ENCODE results near the gene TTC12.

TTC12 gene

DNA sequence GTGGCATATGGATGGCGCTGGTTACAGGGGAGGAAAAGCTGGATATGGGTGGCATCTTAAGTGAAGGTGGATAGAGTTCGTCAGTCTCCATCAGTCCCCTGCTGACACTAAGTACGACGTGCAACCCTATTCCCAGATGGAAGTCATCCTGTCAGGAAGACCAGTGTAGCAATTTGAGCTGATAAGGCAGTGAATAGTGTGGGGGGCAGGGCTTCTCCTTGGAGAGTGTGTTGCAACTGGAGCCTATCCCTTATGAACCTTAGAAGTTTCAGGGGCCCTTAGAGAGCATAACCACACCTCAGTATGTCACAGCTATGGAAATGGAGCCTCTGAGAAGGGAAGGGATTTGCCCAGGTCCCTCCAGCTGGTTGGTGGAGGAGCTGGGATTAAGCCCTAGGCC, 37.1 kb downstream of the TTC12 start:
- Mint-ChIP-seq H3K27me3 (no peaks in the 10 kb centered on the region), H3K4me1 (ENCODE audit: low read depth) (no peaks in the 10 kb centered on the region), H3K4me3 (no peak overlapping the region), H3K9me3 (peaks cover 16% of the 10 kb centered on the region), H3K36me3 (ENCODE audit: low read depth) (peaks cover 31% of the 10 kb centered on the region), H3K27ac (no peak overlapping the region)
- intact Hi-C loops (cut with micrococcal nuclease) = no loop called here

DNA sequence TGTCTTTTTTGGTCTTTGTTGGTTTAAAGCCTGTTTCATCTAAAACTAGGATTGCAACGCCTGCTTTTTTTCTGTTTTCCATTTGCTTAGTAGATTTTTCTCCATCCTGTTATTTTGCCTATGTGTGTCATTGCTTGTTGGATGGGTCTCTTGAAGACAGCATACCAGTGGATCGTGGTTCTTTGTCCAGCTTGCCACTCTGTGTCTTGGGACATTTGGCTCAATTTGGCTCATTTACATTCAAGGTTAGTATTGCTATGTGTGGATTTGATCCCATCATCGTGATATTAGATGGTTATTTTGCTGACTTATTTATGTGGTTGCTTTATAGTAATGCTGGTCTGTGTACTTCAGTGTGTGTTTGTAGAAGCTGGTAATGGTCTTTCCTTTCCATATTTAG, 41.8 kb downstream of the TTC12 start:
- Mint-ChIP-seq H3K4me3 (no peak overlapping the region), H3K4me1 (ENCODE audit: low read depth) (no peaks in the 10 kb centered on the region), H3K36me3 (ENCODE audit: low read depth) (peaks cover 60% of the 10 kb centered on the region), H3K27ac (no peak overlapping the region), H3K27me3 (no peaks in the 10 kb centered on the region), H3K9me3 (peaks cover 31% of the 10 kb centered on the region)
- intact Hi-C loops (cut with micrococcal nuclease) = no loop called here

- no peaks in the 10 kb centered on the region for H3K27me3 Mint-ChIP-seq
- intact Hi-C loops (cut with micrococcal nuclease) = no loop called here
- H3K36me3 Mint-ChIP-seq (ENCODE audit: low read depth) = peaks cover 18% of the 10 kb centered on the region
- H3K4me1 Mint-ChIP-seq (ENCODE audit: low read depth) = no peaks in the 10 kb centered on the region
- H3K9me3 Mint-ChIP-seq = no peaks in the 10 kb centered on the region
- H3K4me3 Mint-ChIP-seq = no peak overlapping the region
- H3K27ac Mint-ChIP-seq = no peak overlapping the region
These were observed 49.0 kb downstream of the TTC12 start for GRCh38 chr11:113363406-113363805.

DNA sequence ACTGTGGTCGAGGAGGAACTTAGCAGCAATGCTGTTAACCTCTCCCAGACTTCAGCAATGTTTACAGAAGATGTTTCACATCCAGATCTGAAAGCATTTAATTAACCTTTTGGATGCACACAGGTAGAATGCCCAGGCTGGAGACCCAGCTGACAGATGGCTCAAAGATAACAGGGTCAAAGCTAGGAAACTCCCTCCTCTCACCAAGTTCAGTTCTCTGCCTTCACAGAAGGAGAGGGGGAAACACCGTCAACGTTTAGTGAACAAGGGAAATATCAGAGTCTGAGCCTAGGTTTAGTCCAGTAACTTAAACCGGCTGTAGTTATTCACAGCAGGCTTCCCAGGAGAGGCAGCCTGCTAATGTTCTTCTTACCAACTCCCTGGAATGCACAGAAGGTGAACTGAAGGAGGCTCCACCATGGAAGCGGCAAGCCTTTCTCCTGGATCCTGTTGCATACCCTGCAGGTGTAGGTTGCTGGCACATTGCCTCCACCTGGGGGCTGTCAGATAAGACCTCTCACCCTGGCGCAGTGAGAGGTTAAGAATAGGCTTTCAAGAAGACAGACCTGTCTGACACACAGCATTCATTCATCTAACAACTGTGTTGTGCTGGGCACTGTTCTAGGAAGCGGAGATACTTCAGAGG, 49.7 kb downstream of the TTC12 start:
- no peak overlapping the region for H3K27ac Mint-ChIP-seq
- H3K4me1 Mint-ChIP-seq (ENCODE audit: low read depth) = no peaks in the 10 kb centered on the region
- no peaks in the 10 kb centered on the region for H3K9me3 Mint-ChIP-seq
- intact Hi-C loops (cut with micrococcal nuclease) = no loop called here
- no peak overlapping the region for H3K4me3 Mint-ChIP-seq
- H3K27me3 Mint-ChIP-seq = no peaks in the 10 kb centered on the region
- peaks cover 11% of the 10 kb centered on the region for H3K36me3 Mint-ChIP-seq (ENCODE audit: low read depth)

DNA sequence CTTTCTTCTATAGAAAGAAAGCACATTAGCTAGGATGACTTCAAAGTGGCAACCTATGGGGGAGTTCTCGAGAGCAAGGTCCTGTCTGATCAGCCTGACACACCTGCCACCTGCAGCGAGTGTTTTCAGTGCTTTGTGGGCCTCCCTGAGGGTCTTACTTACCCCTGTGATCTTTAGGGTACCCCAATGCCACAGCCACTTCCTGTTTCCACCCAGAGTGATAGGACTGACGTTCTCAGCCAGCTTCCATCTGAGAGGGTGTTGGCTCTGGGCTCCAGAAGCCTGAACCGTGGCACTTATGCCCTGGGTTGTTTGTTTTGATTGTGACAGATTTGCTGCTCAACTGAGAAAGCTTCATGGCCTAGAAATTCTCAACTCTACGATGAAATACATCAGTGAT, 51.5 kb downstream of the TTC12 start:
- no peaks in the 10 kb centered on the region for H3K27me3 Mint-ChIP-seq
- no peaks in the 10 kb centered on the region for H3K36me3 Mint-ChIP-seq (ENCODE audit: low read depth)
- H3K4me1 Mint-ChIP-seq (ENCODE audit: low read depth) = no peaks in the 10 kb centered on the region
- no peak overlapping the region for H3K27ac Mint-ChIP-seq
- no peaks in the 10 kb centered on the region for H3K9me3 Mint-ChIP-seq
- H3K4me3 Mint-ChIP-seq = no peak overlapping the region
- intact Hi-C loops (cut with micrococcal nuclease) = no loop called here

- intact Hi-C loops (cut with micrococcal nuclease) = no loop called here
- no peaks in the 10 kb centered on the region for H3K27me3 Mint-ChIP-seq
- H3K4me3 Mint-ChIP-seq = no peak overlapping the region
- H3K27ac Mint-ChIP-seq = no peak overlapping the region
- no peaks in the 10 kb centered on the region for H3K36me3 Mint-ChIP-seq (ENCODE audit: low read depth)
- peaks cover 16% of the 10 kb centered on the region for H3K4me1 Mint-ChIP-seq (ENCODE audit: low read depth)
- H3K9me3 Mint-ChIP-seq = no peaks in the 10 kb centered on the region
These were observed 55.0 kb downstream of the TTC12 start for GRCh38 chr11:113369411-113369810.

GRCh38 chr11:113370634-113371033, 56.3 kb downstream of the TTC12 start:
- no peaks in the 10 kb centered on the region for H3K36me3 Mint-ChIP-seq (ENCODE audit: low read depth)
- H3K27me3 Mint-ChIP-seq = no peaks in the 10 kb centered on the region
- H3K9me3 Mint-ChIP-seq = no peaks in the 10 kb centered on the region
- intact Hi-C loops (cut with micrococcal nuclease) = no loop called here
- no peak overlapping the region for H3K4me3 Mint-ChIP-seq
- H3K4me1 Mint-ChIP-seq (ENCODE audit: low read depth) = peaks cover 20% of the 10 kb centered on the region
- no peak overlapping the region for H3K27ac Mint-ChIP-seq

DNA sequence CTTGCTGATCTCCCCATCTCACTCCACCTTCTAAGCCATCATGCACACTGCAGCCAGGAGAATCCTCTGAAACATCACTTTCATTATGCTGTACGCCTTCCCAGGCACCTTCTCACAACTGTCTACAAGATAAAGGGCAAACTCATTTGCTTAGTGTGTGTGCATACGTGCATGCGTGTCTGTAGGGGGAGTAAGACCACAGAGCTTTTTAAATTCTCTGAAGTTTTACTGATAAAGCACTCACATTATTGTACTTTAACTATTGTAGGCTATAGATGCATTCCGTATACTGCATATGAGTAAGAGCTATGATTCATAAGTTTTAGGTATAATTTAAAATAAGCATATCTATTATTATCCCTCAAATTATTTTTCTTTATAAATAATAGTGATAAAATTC, 57.9 kb downstream of the TTC12 start:
- peaks cover 1% of the 10 kb centered on the region for H3K27me3 Mint-ChIP-seq
- no peaks in the 10 kb centered on the region for H3K36me3 Mint-ChIP-seq (ENCODE audit: low read depth)
- H3K4me1 Mint-ChIP-seq (ENCODE audit: low read depth) = peaks cover 32% of the 10 kb centered on the region
- no peak overlapping the region for H3K27ac Mint-ChIP-seq
- H3K9me3 Mint-ChIP-seq = no peaks in the 10 kb centered on the region
- intact Hi-C loops (cut with micrococcal nuclease) = no loop called here
- no peak overlapping the region for H3K4me3 Mint-ChIP-seq

GRCh38 chr11:113373306-113373705, 58.9 kb downstream of the TTC12 start:
- Mint-ChIP-seq H3K9me3 (no peaks in the 10 kb centered on the region), H3K4me3 (no peak overlapping the region), H3K27me3 (peaks cover 1% of the 10 kb centered on the region), H3K27ac (peak overlapping the region; percentile 70), H3K4me1 (ENCODE audit: low read depth) (peaks cover 32% of the 10 kb centered on the region), H3K36me3 (ENCODE audit: low read depth) (no peaks in the 10 kb centered on the region)
- intact Hi-C loops (cut with micrococcal nuclease) = no loop called here

DNA sequence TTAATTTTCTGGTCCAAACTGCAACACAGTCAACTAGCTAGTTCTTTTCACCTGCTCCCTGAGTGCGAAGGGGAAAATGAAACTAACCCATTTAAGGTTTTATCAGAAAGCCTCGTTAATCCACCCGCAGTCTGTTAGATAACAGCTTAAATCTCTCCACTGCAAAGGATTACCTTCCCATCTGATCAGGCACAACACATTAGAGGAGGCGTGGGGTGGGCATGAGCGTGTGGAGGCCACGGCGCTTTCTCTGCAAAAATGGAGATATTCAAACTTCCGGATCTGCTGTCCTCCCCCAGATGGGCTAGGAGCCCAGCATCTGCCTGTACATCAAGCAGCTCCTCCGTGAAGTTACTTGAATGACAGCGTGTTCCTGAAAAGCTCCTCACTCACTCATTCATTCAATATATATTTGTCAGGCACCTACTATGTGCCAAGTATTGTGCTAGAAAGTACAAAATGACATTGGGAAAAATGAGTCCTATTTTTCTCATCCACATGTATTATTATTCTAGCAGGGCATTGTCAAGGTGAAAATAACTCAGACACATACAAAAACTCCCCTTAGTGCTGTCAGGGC, 59.7 kb downstream of the TTC12 start:
- no peak overlapping the region for H3K4me3 Mint-ChIP-seq
- intact Hi-C loops (cut with micrococcal nuclease) = no loop called here
- no peaks in the 10 kb centered on the region for H3K36me3 Mint-ChIP-seq (ENCODE audit: low read depth)
- H3K9me3 Mint-ChIP-seq = no peaks in the 10 kb centered on the region
- peak overlapping the region; percentile 70 for H3K27ac Mint-ChIP-seq
- peaks cover 32% of the 10 kb centered on the region for H3K4me1 Mint-ChIP-seq (ENCODE audit: low read depth)
- H3K27me3 Mint-ChIP-seq = peaks cover 1% of the 10 kb centered on the region

GRCh38 chr11:113375402-113375801, 61.0 kb downstream of the TTC12 start:
- intact Hi-C loops (cut with micrococcal nuclease) = loop anchor here (5.0 kb wide), 1 partner anchor 63 kb away; the partner anchor contains the start of gene TTC12
- H3K4me3 Mint-ChIP-seq = no peak overlapping the region
- no peaks in the 10 kb centered on the region for H3K9me3 Mint-ChIP-seq
- no peaks in the 10 kb centered on the region for H3K36me3 Mint-ChIP-seq (ENCODE audit: low read depth)
- H3K4me1 Mint-ChIP-seq (ENCODE audit: low read depth) = peaks cover 32% of the 10 kb centered on the region
- peaks cover 1% of the 10 kb centered on the region for H3K27me3 Mint-ChIP-seq
- peak overlapping the region; percentile 70 for H3K27ac Mint-ChIP-seq

DNA sequence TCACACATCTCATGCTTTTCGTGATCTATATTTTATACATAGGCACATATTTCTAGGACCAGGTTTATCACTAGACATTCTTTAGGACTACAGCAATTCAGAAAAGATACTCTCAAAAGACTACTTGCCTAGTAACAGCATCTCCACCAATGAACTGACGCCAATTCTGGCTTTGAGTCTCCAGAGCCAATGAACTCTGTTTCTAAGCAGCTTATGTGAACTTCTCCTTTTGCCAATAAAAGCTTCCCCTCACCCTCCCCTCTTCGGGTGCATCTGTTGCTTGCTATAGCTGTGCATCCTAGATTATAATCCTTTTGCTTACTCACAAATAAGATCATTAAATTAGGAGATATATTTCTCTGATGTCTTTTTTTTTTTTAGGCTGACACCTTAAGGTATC, 61.8 kb downstream of the TTC12 start:
- Mint-ChIP-seq H3K27me3 (peaks cover 1% of the 10 kb centered on the region), H3K27ac (peak overlapping the region; percentile 70)

DNA sequence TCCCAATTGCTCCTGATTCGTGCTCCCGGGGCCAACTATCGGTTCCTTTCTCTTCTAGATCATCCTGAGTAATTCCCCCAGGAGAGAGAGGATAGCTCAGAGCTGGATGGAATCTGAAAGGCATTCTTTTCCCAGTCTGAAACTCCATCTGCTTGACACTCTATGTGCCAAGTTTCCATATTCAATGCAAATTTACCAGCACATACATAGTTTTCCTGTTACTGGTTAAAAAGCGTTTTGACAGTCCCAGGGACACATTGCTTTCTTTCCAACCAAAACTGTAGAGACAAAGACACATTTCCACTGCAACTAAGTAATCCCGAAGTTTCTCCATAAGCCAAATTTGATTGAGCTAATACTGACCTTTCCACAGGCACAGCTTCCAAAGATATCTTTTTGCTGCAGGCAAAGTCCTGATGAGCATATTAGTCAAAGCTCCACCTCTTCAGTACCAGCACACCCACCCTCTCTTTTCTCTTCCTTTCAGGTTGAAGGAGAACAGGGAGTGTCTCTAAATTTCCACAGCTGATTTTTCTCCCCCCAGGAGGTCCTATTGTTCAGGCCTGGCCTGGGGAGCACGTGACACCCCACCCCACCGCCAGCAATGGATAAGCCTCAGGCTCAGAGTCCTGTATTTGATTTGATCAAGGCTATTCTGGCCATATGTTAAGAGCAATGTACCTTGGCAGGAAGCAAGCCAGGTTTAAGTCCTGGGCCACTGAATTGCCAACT, 63.5 kb downstream of the TTC12 start:
- no peaks in the 10 kb centered on the region for H3K36me3 Mint-ChIP-seq (ENCODE audit: low read depth)
- no peak overlapping the region for H3K4me3 Mint-ChIP-seq
- H3K27me3 Mint-ChIP-seq = peaks cover 1% of the 10 kb centered on the region
- intact Hi-C loops (cut with micrococcal nuclease) = loop anchor here (5.0 kb wide), 1 partner anchor 66 kb away; the partner anchor contains the start of gene TTC12
- H3K9me3 Mint-ChIP-seq = no peaks in the 10 kb centered on the region
- peak overlapping the region; percentile 70 for H3K27ac Mint-ChIP-seq
- H3K4me1 Mint-ChIP-seq (ENCODE audit: low read depth) = peaks cover 30% of the 10 kb centered on the region

More for the DNA sequence above, 61.8 kb downstream of the TTC12 start:
- Mint-ChIP-seq H3K9me3 (no peaks in the 10 kb centered on the region), H3K4me1 (ENCODE audit: low read depth) (peaks cover 32% of the 10 kb centered on the region), H3K36me3 (ENCODE audit: low read depth) (no peaks in the 10 kb centered on the region), H3K4me3 (no peak overlapping the region)
- intact Hi-C loops (cut with micrococcal nuclease) = loop anchor here (5.0 kb wide), 1 partner anchor 64 kb away; the partner anchor contains the start of gene TTC12

DNA sequence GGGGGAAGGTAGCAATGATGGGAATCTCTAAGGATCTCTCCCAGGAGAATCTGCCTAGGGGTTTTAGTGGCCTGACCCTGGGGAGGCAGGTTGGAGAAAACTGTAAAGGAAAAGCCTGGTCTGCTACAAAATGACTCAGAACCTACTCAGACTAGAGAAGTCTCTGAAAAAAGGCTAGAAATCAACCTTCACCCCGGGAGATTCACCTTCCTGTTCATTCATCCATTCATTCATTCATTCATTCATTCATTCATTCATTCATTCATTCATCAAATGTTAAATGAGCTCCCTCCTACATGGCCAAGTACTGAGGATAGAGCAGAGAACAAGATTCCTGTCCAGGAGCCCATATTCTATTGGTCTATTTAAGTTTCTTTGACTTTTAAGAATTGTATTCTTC, 64.3 kb downstream of the TTC12 start:
- H3K27ac Mint-ChIP-seq = no peak overlapping the region
- intact Hi-C loops (cut with micrococcal nuclease) = loop anchor here (5.0 kb wide), 1 partner anchor 66 kb away; the partner anchor contains the start of gene TTC12
- H3K4me1 Mint-ChIP-seq (ENCODE audit: low read depth) = peaks cover 22% of the 10 kb centered on the region
- H3K27me3 Mint-ChIP-seq = peaks cover 1% of the 10 kb centered on the region
- no peaks in the 10 kb centered on the region for H3K36me3 Mint-ChIP-seq (ENCODE audit: low read depth)
- no peak overlapping the region for H3K4me3 Mint-ChIP-seq
- H3K9me3 Mint-ChIP-seq = no peaks in the 10 kb centered on the region

Measured in dendritic cell treated with granulocyte-macrophage colony-stimulating factor and Interleukin-4, amounts not matched to agents 40 ng/mL and 50 ng/mL, for 4 days (primary cell).